GM12878 (cell line): Measurements from ENCODE around the gene ATN1. TPM values are rescaled to one million over a fixed set of nuclear protein-coding genes. Genes with fewer than 3 reads are reported as not detected.

Experiments used
- ATAC-seq: fragments of 200-7000 bp; cut with Tn5 transposase; 3 replicates; pipeline ENCODE4 v1.9.1; 2020; ENCODE audit warnings: mild to moderate bottlenecking, moderate library complexity
- BruUV-seq: library from RNA; stranded (reverse); fragments of 400-500 nt; replicated peaks from 2 replicates; lab custom pipeline; 2021; lab: Mats Ljungman, UMichigan
- CTCF ChIA-PET: fragments of 300-600 bp; sonication (Branson Sonifier 250); formaldehyde crosslinking; extraction: SDS; loops from one replicate; lab custom pipeline; 2021; ENCODE audit warnings: inconsistent platforms; lab: Yijun Ruan, JAX
- POLR2A ChIA-PET: fragments of 350-600 bp; formaldehyde crosslinking; extraction: SDS; loops from one replicate; lab custom pipeline; 2021; ENCODE audit warnings: inconsistent platforms; lab: Charles Lee
- RAD21 ChIA-PET: fragments of 300-600 bp; sonication (Branson Sonifier 250); formaldehyde crosslinking; loops from one replicate; lab custom pipeline; 2023; ENCODE audit warnings: antibody characterized with exemption; ENCODE audit not compliant: unreplicated experiment; lab: Charles Lee
- SMC1A ChIA-PET: fragments of 300-600 bp; sonication (Branson Sonifier 250); formaldehyde crosslinking; loops from one replicate; lab custom pipeline; 2023; ENCODE audit not compliant: unreplicated experiment, uncharacterized antibody; lab: Charles Lee
- DNase-seq: peaks from one replicate; pipeline ENCODE4 v3.0.0-alpha.2; 2011; ENCODE audit warnings: low read depth, low spot score
- FAIRE-seq: peaks from 3 replicates; lab custom pipeline; 2011; peaks lifted over from hg19 to GRCh38; lab: Jason Lieb, UNC
- H2AFZ ChIP-seq: 2 replicates; pipeline ENCODE4 v1.6.0; 2011; ENCODE audit warnings: low read depth, low read length, control low read depth; ENCODE audit not compliant: control insufficient read depth
- H3K27ac ChIP-seq: 2 replicates; pipeline ENCODE4 v1.5.1; 2011; ENCODE audit warnings: control low read depth; ENCODE audit not compliant: control insufficient read depth, insufficient read depth
- H3K27me3 ChIP-seq, 2 experiments: replicated peaks in 1 of 2; 2 replicates each; pipeline versions ENCODE4 v1.6.0 to v1.6.1; 2011; ENCODE audit warnings: low read length in 1 of 2; ENCODE audit not compliant: control insufficient read depth in 2 of 2, insufficient read depth in 2 of 2
- H3K36me3 ChIP-seq, 2 experiments: 2 replicates each; pipeline ENCODE4 v1.5.1; 2011; ENCODE audit warnings: low read length in 1 of 2; ENCODE audit not compliant: control insufficient read depth in 2 of 2, insufficient read depth in 2 of 2
- H3K4me1 ChIP-seq: 2 replicates; pipeline ENCODE4 v1.6.1; 2011; ENCODE audit warnings: mild to moderate bottlenecking, low read length, moderate library complexity, mixed read lengths; ENCODE audit not compliant: control insufficient read depth, insufficient read depth
- H3K4me2 ChIP-seq: 2 replicates; pipeline ENCODE4 v1.6.0; 2011; ENCODE audit warnings: control low read depth; ENCODE audit not compliant: control insufficient read depth, insufficient read depth
- H3K4me3 ChIP-seq: fragments of 200-600 bp; sonication (generic); 2 replicates; pipeline ENCODE4 v1.5.1; 2016
- H3K79me2 ChIP-seq: 2 replicates; pipeline ENCODE4 v1.6.0; 2011; ENCODE audit warnings: low read length; ENCODE audit not compliant: control insufficient read depth, insufficient read depth
- H3K9ac ChIP-seq: 2 replicates; pipeline ENCODE4 v1.8.0; 2011; ENCODE audit warnings: low read length, control low read depth, mixed read lengths; ENCODE audit not compliant: control insufficient read depth, insufficient read depth
- H3K9me3 ChIP-seq: replicated peaks from 3 replicates; pipeline ENCODE4 v1.5.1; 2011; ENCODE audit warnings: mild to moderate bottlenecking, low read length; ENCODE audit not compliant: control insufficient read depth, insufficient read depth
- H4K20me1 ChIP-seq: 2 replicates; pipeline ENCODE4 v1.6.0; 2011; ENCODE audit not compliant: control insufficient read depth, insufficient read depth
- ATF7 ChIP-seq: fragments of 450-650 bp; IDR thresholded peaks from 2 replicates; pipeline ENCODE4 v1.6.1; 2016; ENCODE audit warnings: low read depth, mild to moderate bottlenecking
- HDAC2 ChIP-seq: fragments of 200-600 bp; sonication (generic); IDR thresholded peaks from 2 replicates; pipeline ENCODE4 v1.6.1; 2017
- IRF3 ChIP-seq: fragments of 450-650 bp; IDR thresholded peaks from 2 replicates; pipeline ENCODE4 v1.6.1; 2014; ENCODE audit warnings: mild to moderate bottlenecking
- SIN3A ChIP-seq: IDR thresholded peaks from 2 replicates; pipeline ENCODE4 v1.6.1; 2012; ENCODE audit warnings: low read depth, low read length, improper control_type of control experiment
- WGBS: methylation state at CpG from one replicate; pipeline ENCODE4 v1.1.6; 2016; ENCODE audit warnings: low lambda C conversion rate; ENCODE audit not compliant: insufficient replicate concordance, insufficient coverage; ENCODE audit errors: missing lambda C conversion rate; 5-methylcytosine and 5-hydroxymethylcytosine counted together
- in situ Hi-C: fragments of 300-500 bp; cut with MboI; formaldehyde crosslinking; loops from 9 replicates; pipeline ENCODE4 v1.14.3; 2018; ENCODE audit warnings: mixed read lengths
- intact Hi-C: fragments of 100-400 bp; cut with micrococcal nuclease; formaldehyde crosslinking; loops from one replicate; pipeline ENCODE4 v1.14.2; 2022; ENCODE audit not compliant: unreplicated experiment
- polyA plus RNA-seq, 11 experiments: library from polyadenylated mRNA; depleted of rRNA in 4 of 11; unstranded in 6 of 11; stranded (reverse) in 5 of 11; fragments of >200 nt; fragmentation: Nextera tagmentation in 4 of 11; fragmentation: Illumina TruSeq in 1 of 11; extraction: Ambion mirVana in 4 of 11; extraction: Trizol in 1 of 11; gene quantifications; 1 replicate in 1 of 11; 2 replicates in 10 of 11; pipeline versions ENCODE4 v1.2.1 to v1.2.3, GENCODE V29; 2011 to 2016; ENCODE audit warnings: inconsistent platforms in 2 of 11, missing spikeins in 2 of 11, low read depth in 1 of 11
- total RNA-seq, 4 experiments: library from RNA; depleted of rRNA in 3 of 4; stranded (reverse); fragments of >200 nt in 3 of 4; fragmentation: Illumina TruSeq in 1 of 4; extraction: Trizol in 1 of 4; gene quantifications; 2 replicates each; pipeline versions ENCODE4 v1.2.1 to v1.2.3, GENCODE V29; 2013 to 2021

The ATN1 gene
- total and polyA plus RNA-seq, 10 of the 15 experiments (the other 5 are each of a cell fraction or from before 2014, with no cell fraction given), result 0.08 to 44.5 (median 5.0) TPM

DNA sequence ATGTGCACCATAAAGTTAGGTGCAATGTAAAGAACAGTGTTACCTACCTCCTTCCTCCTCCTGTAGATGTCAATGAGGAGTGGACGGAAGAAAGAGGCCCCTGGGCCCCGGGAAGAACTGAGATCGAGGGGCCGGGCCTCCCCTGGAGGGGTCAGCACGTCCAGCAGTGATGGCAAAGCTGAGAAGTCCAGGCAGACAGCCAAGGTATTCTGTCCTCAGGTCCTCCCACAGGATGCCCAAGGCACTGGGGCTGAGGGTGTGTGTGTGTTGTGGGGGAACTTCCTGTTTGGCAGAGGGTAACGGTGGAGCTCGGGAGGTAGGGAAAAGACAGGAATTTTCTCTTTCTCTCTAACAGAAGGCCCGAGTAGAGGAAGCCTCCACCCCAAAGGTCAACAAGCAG is 6.4 kb downstream of the ATN1 start:
- WGBS, result 94% methylated on average over 8 of the region's 8 CpGs
- POLR2A ChIA-PET, result interaction anchor here (0.5 to 2.0 kb wide), 4 partner anchors 10 to 196 kb away, joined by 3 to 6 read pairs (median 4); partner anchors contain the start of genes C12orf57, CLSTN3 and RNU7-1
- Histone ChIP-seq H3K36me3 (peaks cover 4 to 5% of the 10 kb centered on the region in 2 experiments; a peak in 3 of 4 replicates), H3K79me2 (peaks cover 42% of the 10 kb centered on the region), H3K9me3 (no peaks in the 10 kb centered on the region), H3K4me2 (no peak overlapping the region), H3K27ac (no peak overlapping the region), H2AFZ (no peak overlapping the region), H3K27me3 (no peaks in the 10 kb centered on the region), H4K20me1 (no peaks in the 10 kb centered on the region), H3K4me3 (no peak overlapping the region), H3K9ac (no peak overlapping the region), H3K4me1 (peaks cover 14% of the 10 kb centered on the region)
- SMC1A ChIA-PET, result interaction anchor here (1.6 kb wide), 1 partner anchor 9 kb away, joined by 5 read pairs; the partner anchor contains the start of genes C12orf57 and RNU7-1
- RAD21 ChIA-PET, result interaction anchor here (1.6 kb wide), 1 partner anchor 10 kb away, joined by 7 read pairs; the partner anchor contains the start of genes C12orf57 and RNU7-1
- TF ChIP-seq SIN3A (no peak), ATF7 (no peak), IRF3 (no peak), HDAC2 (no peak)
- ATAC-seq, result no peak
- DNase-seq, result no peak
- in situ Hi-C loops (no loop called here), intact Hi-C loops (no loop called here)
- CTCF ChIA-PET, result interaction anchor here (0.9 to 8.6 kb wide), 8 partner anchors 10 to 181 kb away, joined by 3 to 111 read pairs (median 4); partner anchors contain the start of gene MLF2
- FAIRE-seq, result no peak
- no TSS peak for BruUV-seq
